ENCODE measurements around the gene CCNJL. TPM values are rescaled to one million over a fixed set of nuclear protein-coding genes. Genes with fewer than 3 reads are reported as not detected.
A peak's percentile ranks its signal among the peaks of the same experiment; 100 is the strongest.

CCNJL gene
- total and polyA plus RNA-seq, 3 experiments from 2014 or later: not detected

DNA sequence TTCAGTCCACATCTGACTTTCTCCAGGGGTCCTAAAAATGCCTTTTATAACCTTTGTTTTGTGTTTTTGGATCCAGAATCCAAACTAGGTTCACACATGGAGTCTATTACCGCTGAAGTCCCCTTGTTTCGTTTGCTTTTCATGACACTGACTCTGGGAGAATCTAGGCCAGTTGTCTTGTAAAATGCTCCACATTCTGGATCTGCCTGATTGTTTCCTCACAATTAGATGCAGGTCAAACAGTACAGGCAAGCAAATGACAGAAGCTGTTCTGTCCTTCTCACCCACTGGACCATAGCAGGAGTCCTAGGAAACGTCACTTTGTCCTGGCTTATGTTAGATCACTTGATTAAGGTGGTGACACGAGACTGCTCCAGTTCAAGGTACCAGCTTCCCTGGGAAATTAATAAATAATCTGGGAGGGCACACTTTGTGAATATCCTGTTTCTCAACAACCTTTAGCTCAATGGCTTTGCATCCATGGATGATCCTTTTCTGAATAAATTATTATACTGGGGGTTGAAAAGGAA is 49.0 kb downstream of the CCNJL start:
- H3K27ac Mint-ChIP-seq: no peak overlapping the region
- no peaks in the 10 kb centered on the region for H3K9me3 ChIP-seq (ENCODE audit: low read length)
- no peaks in the 10 kb centered on the region for H3K9me3 Mint-ChIP-seq
- no peak for DNase-seq
- H3K27me3 Mint-ChIP-seq: peaks cover 6 to 21% of the 10 kb centered on the region in 2 donors
- ChIA-PET POLR2A (no interaction called here), CTCF (no interaction called here)
- no peaks in the 10 kb centered on the region for H3K4me1 Mint-ChIP-seq
- no peak overlapping the region for H3K27ac ChIP-seq (ENCODE audit: low read depth, low read length)
- no peaks in the 10 kb centered on the region for H3K4me1 ChIP-seq (ENCODE audit: insufficient read depth, low read length)
- no peaks in the 10 kb centered on the region for H3K36me3 Mint-ChIP-seq
- no peaks in the 10 kb centered on the region for H3K36me3 ChIP-seq (ENCODE audit: insufficient read depth, low read length)
- H3K4me3 ChIP-seq (ENCODE audit: low read length): no peak overlapping the region
- H3K27me3 ChIP-seq (ENCODE audit: insufficient read depth, low read length, poor library complexity, severe bottlenecking): no peaks in the 10 kb centered on the region
- H3K4me3 Mint-ChIP-seq: no peak overlapping the region

GRCh38 chr5:160262151-160263074 is 50.0 kb downstream of the CCNJL start:
- Mint-ChIP-seq H3K27me3 (peaks cover 2 to 21% of the 10 kb centered on the region in 2 donors), H3K9me3 (no peaks in the 10 kb centered on the region), H3K36me3 (no peaks in the 10 kb centered on the region), H3K27ac (peak overlapping the region in 1 of 8 donors; percentile 63), H3K4me3 (no peak overlapping the region), H3K4me1 (no peaks in the 10 kb centered on the region)
- H3K4me3 ChIP-seq (ENCODE audit: low read length): no peak overlapping the region
- DNase-seq: no peak
- peak overlapping the region; percentile 16 for H3K27ac ChIP-seq (ENCODE audit: low read depth, low read length)
- H3K27me3 ChIP-seq (ENCODE audit: insufficient read depth, low read length, poor library complexity, severe bottlenecking): no peaks in the 10 kb centered on the region
- no peaks in the 10 kb centered on the region for H3K9me3 ChIP-seq (ENCODE audit: low read length)
- no peaks in the 10 kb centered on the region for H3K4me1 ChIP-seq (ENCODE audit: insufficient read depth, low read length)
- ChIA-PET CTCF (no interaction called here), POLR2A (no interaction called here)
- H3K36me3 ChIP-seq (ENCODE audit: insufficient read depth, low read length): no peaks in the 10 kb centered on the region

- H3K9me3 ChIP-seq (ENCODE audit: low read length): no peaks in the 10 kb centered on the region
- no peak for DNase-seq
- Mint-ChIP-seq H3K27me3 (peaks cover 2 to 18% of the 10 kb centered on the region in 2 donors), H3K27ac (no peak overlapping the region), H3K4me1 (no peaks in the 10 kb centered on the region), H3K9me3 (no peaks in the 10 kb centered on the region), H3K36me3 (no peaks in the 10 kb centered on the region), H3K4me3 (no peak overlapping the region)
- no peaks in the 10 kb centered on the region for H3K4me1 ChIP-seq (ENCODE audit: insufficient read depth, low read length)
- peak overlapping the region; percentile 16 for H3K27ac ChIP-seq (ENCODE audit: low read depth, low read length)
- CTCF ChIA-PET: no interaction called here
- H3K36me3 ChIP-seq (ENCODE audit: insufficient read depth, low read length): no peaks in the 10 kb centered on the region
- no peak overlapping the region for H3K4me3 ChIP-seq (ENCODE audit: low read length)
- POLR2A ChIA-PET: no interaction called here
- H3K27me3 ChIP-seq (ENCODE audit: insufficient read depth, low read length, poor library complexity, severe bottlenecking): no peaks in the 10 kb centered on the region
These were observed 51.2 kb downstream of the CCNJL start for GRCh38 chr5:160260881-160261815.

DNA sequence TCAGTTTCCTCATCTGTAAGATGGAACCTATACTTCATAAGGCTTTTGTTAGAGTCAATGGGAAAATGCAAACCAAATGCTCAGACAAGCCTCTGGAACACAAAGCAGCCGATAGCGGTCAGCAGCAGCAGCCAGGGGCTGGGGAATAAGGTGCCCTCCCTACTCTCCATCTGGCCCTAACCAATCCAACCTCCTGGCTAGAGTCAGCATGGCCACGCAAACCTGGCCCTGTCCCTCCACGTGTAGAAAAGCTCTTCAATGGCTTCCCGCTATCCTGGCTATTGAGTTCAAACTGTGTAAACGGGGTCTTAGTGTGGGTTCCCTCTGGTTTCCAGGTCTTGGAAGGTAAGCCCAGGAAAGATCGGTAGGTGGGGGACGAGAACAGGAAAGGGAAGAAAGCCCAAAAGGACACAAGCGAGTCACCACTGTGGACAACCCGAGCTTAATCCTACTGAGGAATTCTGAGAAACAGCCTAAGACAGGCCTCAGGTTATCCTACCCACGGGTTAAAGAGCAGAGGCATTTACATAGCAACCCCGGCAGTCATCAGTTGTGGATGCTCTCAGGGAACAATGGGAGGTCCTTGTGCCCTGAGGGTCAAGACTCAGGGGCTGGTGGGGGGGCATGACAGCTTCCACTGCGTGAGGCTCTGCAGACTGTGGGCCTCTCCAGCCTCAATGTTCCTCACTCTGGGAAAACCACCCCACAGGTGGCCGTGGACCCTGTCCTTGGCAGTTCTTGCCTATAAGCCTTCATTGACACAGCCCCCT is 52.2 kb downstream of the CCNJL start:
- H3K27ac Mint-ChIP-seq: no peak overlapping the region
- H3K27me3 Mint-ChIP-seq: peaks cover 3 to 13% of the 10 kb centered on the region in 2 donors
- no peaks in the 10 kb centered on the region for H3K27me3 ChIP-seq (ENCODE audit: insufficient read depth, low read length, poor library complexity, severe bottlenecking)
- no peaks in the 10 kb centered on the region for H3K9me3 Mint-ChIP-seq
- no peaks in the 10 kb centered on the region for H3K36me3 ChIP-seq (ENCODE audit: insufficient read depth, low read length)
- no peak overlapping the region for H3K4me3 Mint-ChIP-seq
- POLR2A ChIA-PET: no interaction called here
- no peaks in the 10 kb centered on the region for H3K36me3 Mint-ChIP-seq
- H3K4me1 ChIP-seq (ENCODE audit: insufficient read depth, low read length): no peaks in the 10 kb centered on the region
- H3K27ac ChIP-seq (ENCODE audit: low read depth, low read length): no peak overlapping the region
- CTCF ChIA-PET: no interaction called here
- H3K4me3 ChIP-seq (ENCODE audit: low read length): no peak overlapping the region
- no peaks in the 10 kb centered on the region for H3K4me1 Mint-ChIP-seq
- H3K9me3 ChIP-seq (ENCODE audit: low read length): no peaks in the 10 kb centered on the region
- DNase-seq: no peak

GRCh38 chr5:160259341-160259740 is 53.0 kb downstream of the CCNJL start:
- no peaks in the 10 kb centered on the region for H3K9me3 ChIP-seq (ENCODE audit: low read length)
- H3K4me1 Mint-ChIP-seq: no peaks in the 10 kb centered on the region

GRCh38 chr5:160254706-160255105 is 57.7 kb downstream of the CCNJL start:
- H3K36me3 ChIP-seq (ENCODE audit: insufficient read depth, low read length): no peaks in the 10 kb centered on the region
- DNase-seq: no peak
- no peak overlapping the region for H3K27ac ChIP-seq (ENCODE audit: low read depth, low read length)
- no peaks in the 10 kb centered on the region for H3K36me3 Mint-ChIP-seq
- peaks cover 7 to 10% of the 10 kb centered on the region in 2 donors for H3K27me3 Mint-ChIP-seq
- no peak overlapping the region for H3K27ac Mint-ChIP-seq
- H3K9me3 ChIP-seq (ENCODE audit: low read length): no peaks in the 10 kb centered on the region
- no peaks in the 10 kb centered on the region for H3K9me3 Mint-ChIP-seq
- no peaks in the 10 kb centered on the region for H3K4me1 ChIP-seq (ENCODE audit: insufficient read depth, low read length)
- POLR2A ChIA-PET: no interaction called here
- CTCF ChIA-PET: no interaction called here
- no peak overlapping the region for H3K4me3 ChIP-seq (ENCODE audit: low read length)
- no peaks in the 10 kb centered on the region for H3K4me1 Mint-ChIP-seq
- H3K4me3 Mint-ChIP-seq: peak overlapping the region in 1 of 7 donors; percentile 23
- H3K27me3 ChIP-seq (ENCODE audit: insufficient read depth, low read length, poor library complexity, severe bottlenecking): no peaks in the 10 kb centered on the region

More at GRCh38 chr5:160259341-160259740, 53.0 kb downstream of the CCNJL start:
- Mint-ChIP-seq H3K9me3 (no peaks in the 10 kb centered on the region), H3K4me3 (no peak overlapping the region), H3K27ac (no peak overlapping the region), H3K27me3 (peaks cover 1 to 7% of the 10 kb centered on the region in 2 donors), H3K36me3 (no peaks in the 10 kb centered on the region)
- no peak for DNase-seq
- Histone ChIP-seq H3K36me3 (ENCODE audit: insufficient read depth, low read length) (no peaks in the 10 kb centered on the region), H3K27me3 (ENCODE audit: insufficient read depth, low read length, poor library complexity, severe bottlenecking) (no peaks in the 10 kb centered on the region), H3K4me1 (ENCODE audit: insufficient read depth, low read length) (no peaks in the 10 kb centered on the region), H3K27ac (ENCODE audit: low read depth, low read length) (no peak overlapping the region), H3K4me3 (ENCODE audit: low read length) (no peak overlapping the region)
- POLR2A ChIA-PET: no interaction called here
- CTCF ChIA-PET: no interaction called here

DNA sequence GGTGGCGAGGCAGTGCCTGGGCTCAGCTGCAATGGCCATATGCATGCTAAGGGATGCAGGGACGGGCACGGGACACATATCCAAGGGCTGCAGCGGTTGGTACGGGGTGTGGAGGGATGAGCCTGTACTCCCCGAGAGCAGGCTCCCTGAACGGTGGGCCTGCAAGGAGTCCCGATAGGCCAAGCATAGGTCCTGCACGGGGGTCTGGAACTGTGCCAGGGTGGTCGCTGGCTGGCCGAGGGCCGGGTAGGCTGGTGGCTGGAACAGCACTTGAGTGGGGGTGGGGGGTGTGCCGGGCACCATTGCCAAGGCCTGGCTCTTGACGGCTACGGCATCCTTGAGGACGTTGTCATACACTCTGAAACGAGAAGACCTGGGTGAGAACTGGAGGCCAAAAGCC is 58.9 kb downstream of the CCNJL start:
- DNase-seq: no peak
- H3K4me1 ChIP-seq (ENCODE audit: insufficient read depth, low read length): no peaks in the 10 kb centered on the region
- no peaks in the 10 kb centered on the region for H3K4me1 Mint-ChIP-seq
- H3K27ac Mint-ChIP-seq: no peak overlapping the region
- ChIA-PET POLR2A (no interaction called here), CTCF (no interaction called here)
- H3K9me3 ChIP-seq (ENCODE audit: low read length): no peaks in the 10 kb centered on the region
- H3K4me3 ChIP-seq (ENCODE audit: low read length): no peak overlapping the region
- peaks cover 8 to 10% of the 10 kb centered on the region in 2 donors for H3K27me3 Mint-ChIP-seq
- no peak overlapping the region for H3K4me3 Mint-ChIP-seq
- H3K27me3 ChIP-seq (ENCODE audit: insufficient read depth, low read length, poor library complexity, severe bottlenecking): no peaks in the 10 kb centered on the region
- no peaks in the 10 kb centered on the region for H3K36me3 ChIP-seq (ENCODE audit: insufficient read depth, low read length)
- no peak overlapping the region for H3K27ac ChIP-seq (ENCODE audit: low read depth, low read length)
- no peaks in the 10 kb centered on the region for H3K36me3 Mint-ChIP-seq
- no peaks in the 10 kb centered on the region for H3K9me3 Mint-ChIP-seq
